ENCODE results near the gene UPK1A. TPM values are rescaled to one million over a fixed set of nuclear protein-coding genes. Genes with fewer than 3 reads are reported as not detected.

The UPK1A gene
- polyA plus RNA-seq, 2 donors = 10.7 to 11.5 TPM

GRCh38 chr19:35656700-35657099 is 9.6 kb upstream of the UPK1A start:
- Histone ChIP-seq H3K4me3 (ENCODE audit: low read depth in 1 of 2, low read length in 2 of 2) (no peak overlapping the region), H3K27me3 (ENCODE audit: control insufficient read depth in 1 of 2, insufficient read depth in 2 of 2, low read length in 2 of 2) (no peaks in the 10 kb centered on the region), H3K4me1 (ENCODE audit: control insufficient read depth in 2 of 2, insufficient read depth in 2 of 2, low read length in 1 of 2) (no peaks in the 10 kb centered on the region), H3K36me3 (ENCODE audit: control insufficient read depth in 2 of 2, insufficient read depth in 2 of 2, low read length in 1 of 2) (peaks cover 20 to 25% of the 10 kb centered on the region in 2 donors), H3K9me3 (ENCODE audit: control insufficient read depth in 2 of 2, insufficient read depth in 1 of 2, low read depth in 1 of 2, low read length in 1 of 2) (no peaks in the 10 kb centered on the region), H3K27ac (ENCODE audit: low read depth in 2 of 2, low read length in 1 of 2) (no peak overlapping the region)
- 92 to 94% methylated on average over 6 of the region's 6 CpGs for WGBS, 2 donors

GRCh38 chr19:35657904-35658700 is 8.2 kb upstream of the UPK1A start:
- 90 to 91% methylated on average over 15 of the region's 15 CpGs for WGBS, 2 donors
- H3K36me3 ChIP-seq (ENCODE audit: control insufficient read depth in 2 of 2, insufficient read depth in 2 of 2, low read length in 1 of 2) = peaks cover 20 to 25% of the 10 kb centered on the region in 2 donors
- H3K4me1 ChIP-seq (ENCODE audit: control insufficient read depth in 2 of 2, insufficient read depth in 2 of 2, low read length in 1 of 2) = no peaks in the 10 kb centered on the region
- no peak overlapping the region for H3K4me3 ChIP-seq (ENCODE audit: low read depth in 1 of 2, low read length in 2 of 2)
- H3K9me3 ChIP-seq (ENCODE audit: control insufficient read depth in 2 of 2, insufficient read depth in 1 of 2, low read depth in 1 of 2, low read length in 1 of 2) = no peaks in the 10 kb centered on the region
- H3K27ac ChIP-seq (ENCODE audit: low read depth in 2 of 2, low read length in 1 of 2) = no peak overlapping the region
- no peaks in the 10 kb centered on the region for H3K27me3 ChIP-seq (ENCODE audit: control insufficient read depth in 1 of 2, insufficient read depth in 2 of 2, low read length in 2 of 2)

- peaks cover 11 to 21% of the 10 kb centered on the region in 2 donors for H3K36me3 ChIP-seq (ENCODE audit: control insufficient read depth in 2 of 2, insufficient read depth in 2 of 2, low read length in 1 of 2)
- no peaks in the 10 kb centered on the region for H3K9me3 ChIP-seq (ENCODE audit: control insufficient read depth in 2 of 2, insufficient read depth in 1 of 2, low read depth in 1 of 2, low read length in 1 of 2)
- no peaks in the 10 kb centered on the region for H3K27me3 ChIP-seq (ENCODE audit: control insufficient read depth in 1 of 2, insufficient read depth in 2 of 2, low read length in 2 of 2)
- H3K4me3 ChIP-seq (ENCODE audit: low read depth in 1 of 2, low read length in 2 of 2) = no peak overlapping the region
- H3K4me1 ChIP-seq (ENCODE audit: control insufficient read depth in 2 of 2, insufficient read depth in 2 of 2, low read length in 1 of 2) = no peaks in the 10 kb centered on the region
- H3K27ac ChIP-seq (ENCODE audit: low read depth in 2 of 2, low read length in 1 of 2) = no peak overlapping the region
- WGBS, 2 donors = 96 to 97% methylated on average over 6 of the region's 6 CpGs
These were observed 4.3 kb upstream of the UPK1A start for GRCh38 chr19:35661995-35662340.

- H3K9me3 ChIP-seq (ENCODE audit: control insufficient read depth in 2 of 2, insufficient read depth in 1 of 2, low read depth in 1 of 2, low read length in 1 of 2) = no peaks in the 10 kb centered on the region
- WGBS, 2 donors = 79 to 81% methylated on average over 3 of the region's 3 CpGs
- H3K36me3 ChIP-seq (ENCODE audit: control insufficient read depth in 2 of 2, insufficient read depth in 2 of 2, low read length in 1 of 2) = peaks cover 4 to 10% of the 10 kb centered on the region in 2 donors
- no peaks in the 10 kb centered on the region for H3K4me1 ChIP-seq (ENCODE audit: control insufficient read depth in 2 of 2, insufficient read depth in 2 of 2, low read length in 1 of 2)
- no peak overlapping the region for H3K4me3 ChIP-seq (ENCODE audit: low read depth in 1 of 2, low read length in 2 of 2)
- H3K27ac ChIP-seq (ENCODE audit: low read depth in 2 of 2, low read length in 1 of 2) = no peak overlapping the region
- no peaks in the 10 kb centered on the region for H3K27me3 ChIP-seq (ENCODE audit: control insufficient read depth in 1 of 2, insufficient read depth in 2 of 2, low read length in 2 of 2)
These were observed 2.3 kb upstream of the UPK1A start for GRCh38 chr19:35663981-35664380.

- H3K4me1 ChIP-seq (ENCODE audit: control insufficient read depth in 2 of 2, insufficient read depth in 2 of 2, low read length in 1 of 2) = no peaks in the 10 kb centered on the region
- H3K27ac ChIP-seq (ENCODE audit: low read depth in 2 of 2, low read length in 1 of 2) = no peak overlapping the region
- H3K9me3 ChIP-seq (ENCODE audit: control insufficient read depth in 2 of 2, insufficient read depth in 1 of 2, low read depth in 1 of 2, low read length in 1 of 2) = no peaks in the 10 kb centered on the region
- H3K27me3 ChIP-seq (ENCODE audit: control insufficient read depth in 1 of 2, insufficient read depth in 2 of 2, low read length in 2 of 2) = no peaks in the 10 kb centered on the region
- peaks cover 4 to 10% of the 10 kb centered on the region in 2 donors for H3K36me3 ChIP-seq (ENCODE audit: control insufficient read depth in 2 of 2, insufficient read depth in 2 of 2, low read length in 1 of 2)
- H3K4me3 ChIP-seq (ENCODE audit: low read depth in 1 of 2, low read length in 2 of 2) = no peak overlapping the region
- 94 to 96% methylated on average over 24 of the region's 24 CpGs for WGBS, 2 donors
These were observed 1.2 kb upstream of the UPK1A start for GRCh38 chr19:35665157-35665556.

GRCh38 chr19:35665604-35666003 is 713 bp upstream of the UPK1A start:
- Histone ChIP-seq H3K36me3 (ENCODE audit: control insufficient read depth in 2 of 2, insufficient read depth in 2 of 2, low read length in 1 of 2) (peaks cover 4 to 10% of the 10 kb centered on the region in 2 donors), H3K27ac (ENCODE audit: low read depth in 2 of 2, low read length in 1 of 2) (no peak overlapping the region), H3K27me3 (ENCODE audit: control insufficient read depth in 1 of 2, insufficient read depth in 2 of 2, low read length in 2 of 2) (no peaks in the 10 kb centered on the region), H3K9me3 (ENCODE audit: control insufficient read depth in 2 of 2, insufficient read depth in 1 of 2, low read depth in 1 of 2, low read length in 1 of 2) (no peaks in the 10 kb centered on the region), H3K4me3 (ENCODE audit: low read depth in 1 of 2, low read length in 2 of 2) (no peak overlapping the region), H3K4me1 (ENCODE audit: control insufficient read depth in 2 of 2, insufficient read depth in 2 of 2, low read length in 1 of 2) (no peaks in the 10 kb centered on the region)
- 71 to 83% methylated on average over 7 of the region's 7 CpGs for WGBS, 2 donors

GRCh38 chr19:35669566-35669965 is 3.2 kb downstream of the UPK1A start:
- WGBS, 2 donors = 65 to 73% methylated on average over 6 of the region's 6 CpGs

GRCh38 chr19:35669974-35670373 is 3.7 kb downstream of the UPK1A start:
- no peak overlapping the region for H3K4me3 ChIP-seq (ENCODE audit: low read depth in 1 of 2, low read length in 2 of 2)
- H3K9me3 ChIP-seq (ENCODE audit: control insufficient read depth in 2 of 2, insufficient read depth in 1 of 2, low read depth in 1 of 2, low read length in 1 of 2) = no peaks in the 10 kb centered on the region
- 50 to 65% methylated on average over 4 of the region's 4 CpGs for WGBS, 2 donors

More at GRCh38 chr19:35669566-35669965, 3.2 kb downstream of the UPK1A start:
- no peak overlapping the region for H3K27ac ChIP-seq (ENCODE audit: low read depth in 2 of 2, low read length in 1 of 2)
- no peaks in the 10 kb centered on the region for H3K9me3 ChIP-seq (ENCODE audit: control insufficient read depth in 2 of 2, insufficient read depth in 1 of 2, low read depth in 1 of 2, low read length in 1 of 2)
- peaks cover 0 to 5% of the 10 kb centered on the region in 2 donors for H3K36me3 ChIP-seq (ENCODE audit: control insufficient read depth in 2 of 2, insufficient read depth in 2 of 2, low read length in 1 of 2)
- peaks cover 3 to 4% of the 10 kb centered on the region in 2 donors for H3K4me1 ChIP-seq (ENCODE audit: control insufficient read depth in 2 of 2, insufficient read depth in 2 of 2, low read length in 1 of 2)
- no peak overlapping the region for H3K4me3 ChIP-seq (ENCODE audit: low read depth in 1 of 2, low read length in 2 of 2)
- no peaks in the 10 kb centered on the region for H3K27me3 ChIP-seq (ENCODE audit: control insufficient read depth in 1 of 2, insufficient read depth in 2 of 2, low read length in 2 of 2)

GRCh38 chr19:35670686-35671085 is 4.4 kb downstream of the UPK1A start:
- 70 to 83% methylated on average over 1 of the region's 1 CpG for WGBS, 2 donors
- Histone ChIP-seq H3K9me3 (ENCODE audit: control insufficient read depth in 2 of 2, insufficient read depth in 1 of 2, low read depth in 1 of 2, low read length in 1 of 2) (no peaks in the 10 kb centered on the region), H3K27ac (ENCODE audit: low read depth in 2 of 2, low read length in 1 of 2) (no peak overlapping the region), H3K4me3 (ENCODE audit: low read depth in 1 of 2, low read length in 2 of 2) (no peak overlapping the region), H3K4me1 (ENCODE audit: control insufficient read depth in 2 of 2, insufficient read depth in 2 of 2, low read length in 1 of 2) (peaks cover 3 to 4% of the 10 kb centered on the region in 2 donors), H3K36me3 (ENCODE audit: control insufficient read depth in 2 of 2, insufficient read depth in 2 of 2, low read length in 1 of 2) (no peaks in the 10 kb centered on the region), H3K27me3 (ENCODE audit: control insufficient read depth in 1 of 2, insufficient read depth in 2 of 2, low read length in 2 of 2) (no peaks in the 10 kb centered on the region)

More at GRCh38 chr19:35669974-35670373, 3.7 kb downstream of the UPK1A start:
- peaks cover 3 to 4% of the 10 kb centered on the region in 2 donors for H3K4me1 ChIP-seq (ENCODE audit: control insufficient read depth in 2 of 2, insufficient read depth in 2 of 2, low read length in 1 of 2)
- no peak overlapping the region for H3K27ac ChIP-seq (ENCODE audit: low read depth in 2 of 2, low read length in 1 of 2)
- peaks cover 0 to 5% of the 10 kb centered on the region in 2 donors for H3K36me3 ChIP-seq (ENCODE audit: control insufficient read depth in 2 of 2, insufficient read depth in 2 of 2, low read length in 1 of 2)
- no peaks in the 10 kb centered on the region for H3K27me3 ChIP-seq (ENCODE audit: control insufficient read depth in 1 of 2, insufficient read depth in 2 of 2, low read length in 2 of 2)

- WGBS, 2 donors = 27 to 39% methylated on average over 3 of the region's 3 CpGs
- no peak overlapping the region for H3K27ac ChIP-seq (ENCODE audit: low read depth in 2 of 2, low read length in 1 of 2)
- no peaks in the 10 kb centered on the region for H3K9me3 ChIP-seq (ENCODE audit: control insufficient read depth in 2 of 2, insufficient read depth in 1 of 2, low read depth in 1 of 2, low read length in 1 of 2)
- H3K36me3 ChIP-seq (ENCODE audit: control insufficient read depth in 2 of 2, insufficient read depth in 2 of 2, low read length in 1 of 2) = no peaks in the 10 kb centered on the region
- H3K4me3 ChIP-seq (ENCODE audit: low read depth in 1 of 2, low read length in 2 of 2) = no peak overlapping the region
- H3K27me3 ChIP-seq (ENCODE audit: control insufficient read depth in 1 of 2, insufficient read depth in 2 of 2, low read length in 2 of 2) = no peaks in the 10 kb centered on the region
- peaks cover 3 to 4% of the 10 kb centered on the region in 2 donors for H3K4me1 ChIP-seq (ENCODE audit: control insufficient read depth in 2 of 2, insufficient read depth in 2 of 2, low read length in 1 of 2)
These were observed 5.5 kb downstream of the UPK1A start for GRCh38 chr19:35671818-35672217.

Data from esophagus (tissue), 2 donors.